ENCODE results near the gene CFDP1.

The CFDP1 gene

GRCh38 chr16:75248142-75248535 is 185.2 kb downstream of the CFDP1 start:
- DNase-seq = peak; percentile 60

- DNase-seq = no peak
Measured at GRCh38 chr16:75247249-75247648, 186.1 kb downstream of the CFDP1 start.

GRCh38 chr16:75246504-75247205 is 186.6 kb downstream of the CFDP1 start:
- no peak for DNase-seq

- DNase-seq = no peak
Measured at GRCh38 chr16:75244844-75245758, 188.2 kb downstream of the CFDP1 start.

- DNase-seq = no peak
Measured at GRCh38 chr16:75244225-75244809, 189.0 kb downstream of the CFDP1 start.

Measured in hematopoietic multipotent progenitor cell treated with erythropoietin and hydrocortisone succinate and interleukin-3 and kit ligand, for 6 days (in vitro differentiated cells).